HepG2 (cell line): ENCODE data around the gene LRRC74B. TPM values are rescaled to one million over a fixed set of nuclear protein-coding genes. Genes with fewer than 3 reads are reported as not detected.

ENCODE experiments used
- ATAC-seq: fragments of 200-7000 bp; cut with Tn5 transposase; 3 replicates; pipeline ENCODE4 v1.9.1; 2020; ENCODE audit warnings: mild to moderate bottlenecking, moderate library complexity
- BruUV-seq: library from RNA; stranded (reverse); fragments of 400-500 nt; replicated peaks from 2 replicates; lab custom pipeline; 2021; lab: Mats Ljungman, UMichigan
- CTCF ChIA-PET: fragments of 300-600 bp; formaldehyde crosslinking; extraction: SDS; loops from one replicate; lab custom pipeline; 2021; ENCODE audit warnings: low total read pairs, inconsistent platforms, low intra/inter-chr PET ratio; lab: Yijun Ruan, JAX
- POLR2A ChIA-PET: fragments of 350-600 bp; sonication (Branson Sonifier 250); formaldehyde crosslinking; loops from one replicate; lab custom pipeline; 2020; ENCODE audit warnings: antibody characterized with exemption, inconsistent platforms; lab: Yijun Ruan, JAX
- DNase-seq: peaks from one replicate; pipeline ENCODE4 v3.0.0-alpha.2; 2015; ENCODE audit warnings: low spot score
- FAIRE-seq: peaks from 3 replicates; lab custom pipeline; 2011; peaks lifted over from hg19 to GRCh38; lab: Jason Lieb, UNC
- H2AFZ ChIP-seq: one replicate; pipeline ENCODE4 v1.6.1; 2011; ENCODE audit warnings: low read length, inconsistent platforms
- H3K27ac ChIP-seq: fragments of 300-600 bp; 3 replicates; pipeline ENCODE4 v1.8.0; 2011; ENCODE audit warnings: mixed run types, mild to moderate bottlenecking, mixed read lengths, low read length, inconsistent platforms; ENCODE audit not compliant: insufficient read depth; ENCODE audit errors: extremely low read length
- H3K27me3 ChIP-seq, 2 experiments: fragments of 200-600 bp in 1 of 2; 2 replicates in 1 of 2; 3 replicates in 1 of 2; pipeline versions ENCODE4 v1.6.0 to v1.8.0; 2011; ENCODE audit warnings: low read length in 2 of 2, mild to moderate bottlenecking in 2 of 2, moderate library complexity in 2 of 2, inconsistent platforms in 1 of 2; ENCODE audit not compliant: insufficient read depth in 2 of 2, control insufficient read depth in 1 of 2
- H3K36me3 ChIP-seq, 2 experiments: fragments of 200-600 bp in 1 of 2; replicated peaks in 1 of 2; 2 replicates in 1 of 2; 3 replicates in 1 of 2; pipeline versions ENCODE4 v1.5.1 to v1.8.0; 2011; ENCODE audit warnings: low read length in 2 of 2, inconsistent platforms in 1 of 2; ENCODE audit not compliant: insufficient read depth in 2 of 2, control insufficient read depth in 1 of 2
- H3K4me1 ChIP-seq: 2 replicates; pipeline ENCODE4 v1.5.1; 2012; ENCODE audit warnings: low read length, inconsistent platforms; ENCODE audit not compliant: insufficient read depth
- H3K4me2 ChIP-seq: 2 replicates; pipeline ENCODE4 v1.6.0; 2011; ENCODE audit warnings: low read depth, low read length, inconsistent platforms
- H3K4me3 ChIP-seq, 3 experiments: fragments of 200-600 bp in 1 of 3; sonication (generic), shearing (Covaris generic) in 1 of 3; replicated peaks in 1 of 3; 2 replicates each; pipeline ENCODE4 v1.5.1; 2011 to 2016; ENCODE audit warnings: low read length in 3 of 3, inconsistent platforms in 2 of 3, low read depth in 2 of 3, mild to moderate bottlenecking in 2 of 3, control low read depth in 1 of 3, mixed read lengths in 1 of 3; ENCODE audit not compliant: insufficient read depth in 1 of 3
- H3K79me2 ChIP-seq: one replicate; pipeline ENCODE4 v1.6.1; 2011; ENCODE audit warnings: low read length, inconsistent platforms; ENCODE audit not compliant: insufficient read depth
- H3K9ac ChIP-seq: 2 replicates; pipeline ENCODE4 v1.6.0; 2011; ENCODE audit warnings: mild to moderate bottlenecking, low read depth, low read length, inconsistent platforms; ENCODE audit not compliant: insufficient read depth
- H3K9me3 ChIP-seq: 2 replicates; pipeline ENCODE4 v1.5.1; 2012; ENCODE audit warnings: mild to moderate bottlenecking, low read length
- H4K20me1 ChIP-seq: 2 replicates; pipeline ENCODE4 v1.6.0; 2011; ENCODE audit warnings: inconsistent platforms, mild to moderate bottlenecking, low read length, moderate library complexity; ENCODE audit not compliant: insufficient read depth
- AGO1 ChIP-seq: fragments of 200-400 bp; formaldehyde crosslinking; IDR thresholded peaks from 2 replicates; pipeline ENCODE4 v1.6.1; 2017; ENCODE audit warnings: mild to moderate bottlenecking, low read depth, low read length, moderate library complexity; ENCODE audit not compliant: poor library complexity, severe bottlenecking
- DZIP1 ChIP-seq: sonication (generic); formaldehyde crosslinking; IDR thresholded peaks from 2 replicates; pipeline ENCODE4 v1.5.0; 2020; ENCODE audit warnings: mild to moderate bottlenecking, missing genetic modification reagents
- HCFC1 ChIP-seq: fragments of 150-350 bp; IDR thresholded peaks from 2 replicates; pipeline ENCODE4 v1.6.1; 2014; ENCODE audit warnings: low read depth, low read length
- HNRNPH1 ChIP-seq: fragments of 200-400 bp; formaldehyde crosslinking; optimal IDR thresholded peaks from 2 replicates; pipeline ENCODE3; 2017; ENCODE audit warnings: mild to moderate bottlenecking, low read depth, low read length
- KLF12 ChIP-seq: sonication (generic); formaldehyde crosslinking; IDR thresholded peaks from 2 replicates; pipeline ENCODE4 v1.4.0; 2020; ENCODE audit warnings: missing genetic modification reagents, borderline replicate concordance
- LRRFIP1 ChIP-seq: sonication (generic); formaldehyde crosslinking; conservative IDR thresholded peaks from 2 replicates; pipeline ENCODE4 v1.4.0; 2020; ENCODE audit warnings: missing genetic modification reagents
- PHF8 ChIP-seq: sonication (generic); formaldehyde crosslinking; IDR thresholded peaks from 2 replicates; pipeline ENCODE4 v1.5.0; 2020; ENCODE audit warnings: missing genetic modification reagents
- RBFOX2 ChIP-seq: fragments of 200-400 bp; formaldehyde crosslinking; IDR thresholded peaks from 2 replicates; pipeline ENCODE4 v1.6.1; 2017; ENCODE audit warnings: low read depth, mild to moderate bottlenecking, low read length
- RFX1 ChIP-seq: fragments of 450-650 bp; IDR thresholded peaks from 2 replicates; pipeline ENCODE4 v1.6.1; 2017
- RFX3 ChIP-seq: IDR thresholded peaks from 2 replicates; pipeline ENCODE4 v1.6.1; 2016; ENCODE audit warnings: missing biosample characterization, missing genetic modification reagents
- RORA ChIP-seq: sonication (generic); formaldehyde crosslinking; IDR thresholded peaks from 2 replicates; pipeline ENCODE4 v1.5.0; 2020; ENCODE audit warnings: mild to moderate bottlenecking, missing genetic modification reagents, moderate library complexity
- STAG1 ChIP-seq: sonication (generic); formaldehyde crosslinking; IDR thresholded peaks from 2 replicates; pipeline ENCODE4 v1.4.0; 2020; ENCODE audit warnings: missing genetic modification reagents
- ZFP36L2 ChIP-seq: sonication (generic); formaldehyde crosslinking; IDR thresholded peaks from 2 replicates; pipeline ENCODE4 v1.4.0; 2020; ENCODE audit warnings: missing genetic modification reagents
- ZGPAT ChIP-seq: IDR thresholded peaks from 2 replicates; pipeline ENCODE4 v1.6.1; 2016; ENCODE audit warnings: mild to moderate bottlenecking
- ZNF143 ChIP-seq: sonication (generic); formaldehyde crosslinking; IDR thresholded peaks from 2 replicates; pipeline ENCODE4 v1.4.0; 2020; ENCODE audit warnings: missing genetic modification reagents
- ZNF292 ChIP-seq: sonication (generic); formaldehyde crosslinking; IDR thresholded peaks from 2 replicates; pipeline ENCODE4 v1.8.1; 2022; ENCODE audit warnings: mild to moderate bottlenecking, low read depth, missing genetic modification reagents, borderline replicate concordance
- ZNF3 ChIP-seq: IDR thresholded peaks from 2 replicates; pipeline ENCODE4 v1.7.0; 2017; ENCODE audit warnings: inconsistent platforms
- ZNF451 ChIP-seq: sonication (generic); formaldehyde crosslinking; IDR thresholded peaks from 2 replicates; pipeline ENCODE4 v1.5.0; 2020; ENCODE audit warnings: mild to moderate bottlenecking, missing genetic modification reagents
- ZNF496 ChIP-seq: sonication (generic); formaldehyde crosslinking; IDR thresholded peaks from 2 replicates; pipeline ENCODE4 v1.8.1; 2023; ENCODE audit warnings: mild to moderate bottlenecking, moderate library complexity, missing genetic modification reagents; ENCODE audit not compliant: insufficient replicate concordance
- ZNF83 ChIP-seq: sonication (generic); formaldehyde crosslinking; IDR thresholded peaks from 2 replicates; pipeline ENCODE4 v1.4.0; 2020; ENCODE audit warnings: missing genetic modification reagents, mild to moderate bottlenecking, borderline replicate concordance
- WGBS: methylation state at CpG from one replicate; pipeline ENCODE4 v1.1.6; 2017; ENCODE audit warnings: low lambda C conversion rate; 5-methylcytosine and 5-hydroxymethylcytosine counted together
- in situ Hi-C: cut with HindIII; loops from 2 replicates; pipeline ENCODE4 v1.10.0; 2017; ENCODE audit warnings: low pct_unique_long_range_greater_than_20kb; ENCODE audit not compliant: extremely low pct_ligation_motif_present
- intact Hi-C: fragments of 100-400 bp; cut with micrococcal nuclease; formaldehyde crosslinking; loops from one replicate; pipeline ENCODE4 v1.10.0; 2022; ENCODE audit not compliant: unreplicated experiment
- polyA plus RNA-seq, 8 experiments: library from polyadenylated mRNA; depleted of rRNA in 3 of 8; stranded (reverse) in 7 of 8; unstranded in 1 of 8; fragments of >200 nt; fragmentation: Illumina TruSeq in 4 of 8; extraction: Trizol in 4 of 8; gene quantifications; 2 replicates each; pipeline versions ENCODE4 v1.2.1 to v1.2.3, GENCODE V29; 2011 to 2016; ENCODE audit warnings: low read depth in 4 of 8, missing spikeins in 1 of 8, mixed read lengths in 1 of 8; ENCODE audit not compliant: insufficient read depth in 1 of 8
- total RNA-seq, 5 experiments: library from RNA; depleted of rRNA; stranded (reverse); fragments of >200 nt; fragmentation: Illumina TruSeq; extraction: Trizol; gene quantifications; 2 replicates each; pipeline ENCODE4 v1.2.3, GENCODE V29; 2016; ENCODE audit warnings: low read depth in 1 of 5

The LRRC74B gene
- total and polyA plus RNA-seq, 2 of the 13 experiments (the other 11 are each of a cell fraction or from before 2014, with no cell fraction given), result not detected

GRCh38 chr22:21014202-21014725, 31.5 kb upstream of the LRRC74B start:
- H3K4me1 ChIP-seq, result peaks cover 51% of the 10 kb centered on the region
- 72% methylated on average over 15 of the region's 40 CpGs for WGBS
- peak; percentile 24 for ATAC-seq
- FAIRE-seq, result no peak
- no peaks in the 10 kb centered on the region for H4K20me1 ChIP-seq
- H3K27ac ChIP-seq, result no peak overlapping the region
- peak overlapping the region in 2 of 3 experiments; percentile 40 to 67; a peak in 2 of 6 replicates for H3K4me3 ChIP-seq
- H3K4me2 ChIP-seq, result peak overlapping the region; percentile 85
- no peak overlapping the region for H2AFZ ChIP-seq
- BruUV-seq, result no TSS peak
- POLR2A ChIA-PET, result interaction anchor here (1.2 to 3.4 kb wide), 5 partner anchors 11 to 64 kb away, joined by 5 to 31 read pairs (median 5); partner anchors contain the start of genes LZTR1 and THAP7
- no peaks in the 10 kb centered on the region for H3K36me3 ChIP-seq
- H3K27me3 ChIP-seq, result peaks cover 0 to 9% of the 10 kb centered on the region in 2 experiments; a peak in 1 of 5 replicates
- CTCF ChIA-PET, result no interaction called here
- intact Hi-C loops, result no loop called here
- no peak for DNase-seq
- no peaks in the 10 kb centered on the region for H3K9me3 ChIP-seq
- in situ Hi-C loops, result no loop called here
- H3K9ac ChIP-seq, result no peak overlapping the region
- H3K79me2 ChIP-seq, result no peaks in the 10 kb centered on the region
- no peak for TF ChIP-seq ZNF292
- TF ChIP-seq ZNF83 (CRISPR knock-in tag), result no peak
- 0 out of 2 replicates have a peak, but pooled peaks have one; percentile 3 for TF ChIP-seq ZNF143 (CRISPR knock-in tag)
- TF ChIP-seq DZIP1 (CRISPR knock-in tag), result 0 out of 2 replicates have a peak, but pooled peaks have one; percentile 42
- no peak for TF ChIP-seq ZFP36L2
- no peak for TF ChIP-seq HNRNPH1
- no peak for TF ChIP-seq PHF8 (CRISPR knock-in tag)
- no peak for TF ChIP-seq AGO1
- no peak for TF ChIP-seq KLF12
- TF ChIP-seq STAG1 (CRISPR knock-in tag), result no peak
- TF ChIP-seq RORA (CRISPR knock-in tag), result no peak
- no peak for TF ChIP-seq ZNF3
- peak; percentile 24; the same call in 1 of the 2 replicates for TF ChIP-seq RFX3 (CRISPR knock-in tag)
- TF ChIP-seq ZNF451 (CRISPR knock-in tag), result peak; percentile 70; the same call in 1 of the 2 replicates
- no peak for TF ChIP-seq HCFC1
- TF ChIP-seq ZGPAT (CRISPR knock-in tag), result no peak
- no peak for TF ChIP-seq RBFOX2
- TF ChIP-seq RFX1, result peak; percentile 28; the same call in 1 of the 2 replicates
- no peak for TF ChIP-seq ZNF496 (CRISPR knock-in tag)
- no peak for TF ChIP-seq LRRFIP1 (CRISPR knock-in tag)
